ENCODE results near the gene PTTG1IP.

The PTTG1IP gene

DNA sequence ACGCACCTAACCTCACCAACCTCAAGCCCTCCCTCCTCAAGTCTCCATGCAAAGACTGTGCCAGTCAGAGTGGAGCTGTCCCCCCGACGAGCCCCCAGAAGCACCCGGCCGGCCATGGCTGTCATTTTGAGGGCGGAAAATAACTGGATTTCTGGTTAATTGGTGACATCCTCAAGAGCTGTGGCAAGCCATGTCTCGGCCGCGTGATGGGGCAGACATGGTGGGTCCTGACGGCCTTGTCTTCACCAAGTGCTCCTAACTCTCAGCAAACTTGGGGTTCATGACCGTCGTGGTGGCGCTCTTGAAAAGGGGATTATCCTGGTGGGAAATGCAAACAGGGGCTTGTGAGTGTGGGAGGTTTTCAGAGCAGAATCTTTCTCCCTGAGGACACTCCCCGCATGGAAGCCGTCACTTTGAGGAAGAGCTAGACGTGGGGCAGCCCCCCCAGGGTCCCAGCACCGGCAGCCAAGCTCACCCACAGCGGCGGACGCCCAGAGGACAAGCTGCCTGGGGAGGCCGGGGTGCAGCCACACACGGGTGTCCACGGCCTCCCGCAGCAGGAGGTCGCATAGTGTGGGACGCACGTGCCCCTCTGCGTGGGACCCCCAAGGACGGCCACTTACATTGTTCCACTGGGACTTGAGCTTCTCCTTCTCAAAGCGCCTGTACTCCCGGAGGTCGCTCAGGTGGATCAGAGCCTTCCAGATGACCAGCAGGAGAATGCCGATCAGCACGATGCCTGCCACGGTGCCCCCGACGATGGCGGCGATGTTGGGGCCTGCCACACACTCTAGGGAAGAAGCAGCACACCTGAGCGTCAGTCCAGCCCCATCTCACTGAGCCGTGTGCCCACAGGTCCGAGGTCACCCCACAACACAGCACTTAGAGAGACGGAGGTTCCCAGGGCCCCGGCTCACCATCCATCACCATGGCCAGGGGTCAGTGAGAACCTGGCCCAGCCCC lies 12.9 kb upstream of the PTTG1IP start:
- no peaks in the 10 kb centered on the region for H3K27me3 ChIP-seq (ENCODE audit: insufficient read depth, low read length)
- no peak overlapping the region for H2BK5ac ChIP-seq (ENCODE audit: low read depth, low read length, poor library complexity)
- DNase-seq = no peak
- H2BK120ac ChIP-seq (ENCODE audit: insufficient read depth, low read length, poor library complexity) = no peak overlapping the region
- no peak overlapping the region for H3K14ac ChIP-seq (ENCODE audit: low read length)
- no peak overlapping the region for H3K23ac ChIP-seq (ENCODE audit: low read length)
- H3K79me1 ChIP-seq (ENCODE audit: low read length) = no peaks in the 10 kb centered on the region
- no peak overlapping the region for H3K4ac ChIP-seq (ENCODE audit: low read depth, low read length)
- H2AFZ ChIP-seq (ENCODE audit: insufficient read depth, low read length, poor library complexity) = no peak overlapping the region
- H3K4me3 ChIP-seq (ENCODE audit: low read depth, low read length) = peak overlapping the region; percentile 5
- no peak overlapping the region for H3K18ac ChIP-seq (ENCODE audit: low read length)
- no CpG with 5 or more reads among the region's 44 CpGs for WGBS (ENCODE audit: extremely low coverage, insufficient coverage, insufficient read length)
- peaks cover 3 to 8% of the 10 kb centered on the region in 2 experiments for H3K4me1 ChIP-seq (ENCODE audit: control insufficient read depth in 1 of 2, insufficient read depth in 2 of 2, low read length in 2 of 2)
- H3K79me2 ChIP-seq (ENCODE audit: control insufficient read depth, insufficient read depth, low read length, poor library complexity) = no peaks in the 10 kb centered on the region
- H3K36me3 ChIP-seq (ENCODE audit: control insufficient read depth in 1 of 2, insufficient read depth in 2 of 2, low read length in 2 of 2) = no peaks in the 10 kb centered on the region
- H4K12ac ChIP-seq (ENCODE audit: low read depth, low read length) = no peak overlapping the region
- no peak overlapping the region for H3K9ac ChIP-seq (ENCODE audit: low read length)
- no peak overlapping the region for H2BK12ac ChIP-seq (ENCODE audit: low read length)
- no peak overlapping the region for H2AK5ac ChIP-seq (ENCODE audit: low read length)
- peaks cover 3% of the 10 kb centered on the region for H3K9me3 ChIP-seq (ENCODE audit: insufficient read depth, low read depth, low read length)
- H4K91ac ChIP-seq (ENCODE audit: low read depth, low read length) = no peak overlapping the region
- H3K4me2 ChIP-seq (ENCODE audit: low read length) = no peak overlapping the region
- H4K8ac ChIP-seq (ENCODE audit: low read depth, low read length) = no peak overlapping the region
- H3K27ac ChIP-seq (ENCODE audit: low read depth, low read length) = no peak overlapping the region

DNA sequence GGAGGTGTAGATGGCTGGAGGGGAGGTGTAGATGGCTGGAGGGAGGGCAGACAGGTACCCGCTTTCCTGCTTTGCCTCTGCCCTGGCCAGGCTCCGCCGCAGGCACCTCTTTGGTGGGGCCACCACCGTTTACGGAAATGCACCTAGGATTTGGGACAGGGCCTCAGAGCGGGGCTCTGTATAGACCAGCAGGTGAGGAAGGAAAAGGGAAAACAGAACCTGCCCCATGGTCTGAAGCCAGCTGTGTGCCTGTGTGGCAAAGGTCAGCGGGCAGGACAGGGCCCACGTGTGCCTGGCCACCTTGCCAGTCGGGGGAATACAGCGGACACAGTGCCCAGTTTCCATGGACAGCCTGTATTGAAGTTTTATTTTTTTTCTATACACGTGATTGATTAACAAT lies 12.1 kb upstream of the PTTG1IP start:
- H3K79me1 ChIP-seq (ENCODE audit: low read length) = no peaks in the 10 kb centered on the region
- no peak overlapping the region for H3K18ac ChIP-seq (ENCODE audit: low read length)
- H4K12ac ChIP-seq (ENCODE audit: low read depth, low read length) = no peak overlapping the region
- H3K9ac ChIP-seq (ENCODE audit: low read length) = no peak overlapping the region
- no peak for DNase-seq
- H3K14ac ChIP-seq (ENCODE audit: low read length) = no peak overlapping the region
- no peak overlapping the region for H3K23ac ChIP-seq (ENCODE audit: low read length)
- no peak overlapping the region for H2BK120ac ChIP-seq (ENCODE audit: insufficient read depth, low read length, poor library complexity)
- peaks cover 3% of the 10 kb centered on the region for H3K9me3 ChIP-seq (ENCODE audit: insufficient read depth, low read depth, low read length)
- no peak overlapping the region for H2BK12ac ChIP-seq (ENCODE audit: low read length)
- no CpG with 5 or more reads among the region's 11 CpGs for WGBS (ENCODE audit: extremely low coverage, insufficient coverage, insufficient read length)
- no peak overlapping the region for H4K91ac ChIP-seq (ENCODE audit: low read depth, low read length)
- no peak overlapping the region for H2AK5ac ChIP-seq (ENCODE audit: low read length)
- H3K4me1 ChIP-seq (ENCODE audit: control insufficient read depth in 1 of 2, insufficient read depth in 2 of 2, low read length in 2 of 2) = peaks cover 4 to 8% of the 10 kb centered on the region in 2 experiments
- no peak overlapping the region for H2BK5ac ChIP-seq (ENCODE audit: low read depth, low read length, poor library complexity)
- H3K36me3 ChIP-seq (ENCODE audit: control insufficient read depth in 1 of 2, insufficient read depth in 2 of 2, low read length in 2 of 2) = no peaks in the 10 kb centered on the region
- no peak overlapping the region for H4K8ac ChIP-seq (ENCODE audit: low read depth, low read length)
- no peak overlapping the region for H3K4me3 ChIP-seq (ENCODE audit: low read depth, low read length)
- no peak overlapping the region for H3K27ac ChIP-seq (ENCODE audit: low read depth, low read length)
- H3K27me3 ChIP-seq (ENCODE audit: insufficient read depth, low read length) = no peaks in the 10 kb centered on the region
- H2AFZ ChIP-seq (ENCODE audit: insufficient read depth, low read length, poor library complexity) = no peak overlapping the region
- no peaks in the 10 kb centered on the region for H3K79me2 ChIP-seq (ENCODE audit: control insufficient read depth, insufficient read depth, low read length, poor library complexity)
- H3K4ac ChIP-seq (ENCODE audit: low read depth, low read length) = no peak overlapping the region
- H3K4me2 ChIP-seq (ENCODE audit: low read length) = no peak overlapping the region

DNA sequence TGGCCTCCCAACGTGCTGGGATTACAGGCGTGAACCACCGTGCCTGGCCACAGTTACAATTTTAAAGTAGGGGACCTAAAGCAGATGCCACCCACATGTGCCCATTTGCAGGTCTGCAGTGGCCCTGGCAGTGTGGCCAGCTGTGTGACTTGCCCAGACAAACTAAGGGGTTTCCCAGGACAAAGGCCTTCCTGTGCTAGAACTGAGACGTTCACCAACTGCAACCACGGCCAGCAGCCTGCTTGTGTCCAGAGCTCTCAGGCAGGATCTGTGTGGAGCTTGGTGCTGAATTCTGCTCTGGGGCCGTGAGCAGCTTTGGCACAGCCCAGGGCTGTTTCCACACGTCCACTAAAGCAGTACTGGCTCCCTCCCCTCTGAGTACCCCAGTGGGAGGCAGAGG lies 10.6 kb upstream of the PTTG1IP start:
- no peak overlapping the region for H4K12ac ChIP-seq (ENCODE audit: low read depth, low read length)
- no peaks in the 10 kb centered on the region for H3K27me3 ChIP-seq (ENCODE audit: insufficient read depth, low read length)
- DNase-seq = no peak
- no peaks in the 10 kb centered on the region for H3K36me3 ChIP-seq (ENCODE audit: control insufficient read depth in 1 of 2, insufficient read depth in 2 of 2, low read length in 2 of 2)
- no peak overlapping the region for H2BK5ac ChIP-seq (ENCODE audit: low read depth, low read length, poor library complexity)
- no peak overlapping the region for H2BK12ac ChIP-seq (ENCODE audit: low read length)
- no peak overlapping the region for H2AK5ac ChIP-seq (ENCODE audit: low read length)
- no peak overlapping the region for H2BK120ac ChIP-seq (ENCODE audit: insufficient read depth, low read length, poor library complexity)
- no peaks in the 10 kb centered on the region for H3K79me1 ChIP-seq (ENCODE audit: low read length)
- WGBS (ENCODE audit: extremely low coverage, insufficient coverage, insufficient read length) = no CpG with 5 or more reads among the region's 7 CpGs
- H3K18ac ChIP-seq (ENCODE audit: low read length) = no peak overlapping the region
- H3K4ac ChIP-seq (ENCODE audit: low read depth, low read length) = no peak overlapping the region
- H3K9me3 ChIP-seq (ENCODE audit: insufficient read depth, low read depth, low read length) = peaks cover 2% of the 10 kb centered on the region
- no peak overlapping the region for H3K9ac ChIP-seq (ENCODE audit: low read length)
- H3K4me3 ChIP-seq (ENCODE audit: low read depth, low read length) = no peak overlapping the region
- peaks cover 4 to 8% of the 10 kb centered on the region in 2 experiments for H3K4me1 ChIP-seq (ENCODE audit: control insufficient read depth in 1 of 2, insufficient read depth in 2 of 2, low read length in 2 of 2)
- H3K79me2 ChIP-seq (ENCODE audit: control insufficient read depth, insufficient read depth, low read length, poor library complexity) = no peaks in the 10 kb centered on the region
- H3K4me2 ChIP-seq (ENCODE audit: low read length) = no peak overlapping the region
- no peak overlapping the region for H3K14ac ChIP-seq (ENCODE audit: low read length)
- H3K27ac ChIP-seq (ENCODE audit: low read depth, low read length) = no peak overlapping the region
- H3K23ac ChIP-seq (ENCODE audit: low read length) = no peak overlapping the region
- H2AFZ ChIP-seq (ENCODE audit: insufficient read depth, low read length, poor library complexity) = no peak overlapping the region
- no peak overlapping the region for H4K91ac ChIP-seq (ENCODE audit: low read depth, low read length)
- H4K8ac ChIP-seq (ENCODE audit: low read depth, low read length) = no peak overlapping the region

DNA sequence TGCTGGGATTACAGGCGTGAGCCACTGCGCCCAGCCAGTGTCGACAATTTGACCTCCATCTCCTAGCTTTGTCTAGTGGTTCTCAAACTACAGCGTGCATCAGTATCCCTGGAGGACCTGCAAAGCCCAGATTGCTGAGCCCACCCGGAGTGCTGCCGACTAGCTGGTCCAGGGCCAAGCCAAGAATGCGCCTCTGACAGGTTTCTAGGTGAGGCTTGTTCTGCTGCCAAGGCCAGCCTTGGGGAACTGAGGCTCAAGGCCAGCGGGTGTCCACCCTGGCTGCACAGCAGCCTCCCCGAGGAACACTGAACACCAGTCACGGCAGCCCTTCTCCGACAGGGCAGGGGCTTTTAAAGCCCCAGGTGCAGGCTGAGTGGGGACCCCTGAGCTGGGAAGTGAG lies 9.8 kb upstream of the PTTG1IP start:
- no peak overlapping the region for H3K23ac ChIP-seq (ENCODE audit: low read length)
- H3K9ac ChIP-seq (ENCODE audit: low read length) = no peak overlapping the region
- peaks cover 2% of the 10 kb centered on the region for H3K9me3 ChIP-seq (ENCODE audit: insufficient read depth, low read depth, low read length)
- H3K79me2 ChIP-seq (ENCODE audit: control insufficient read depth, insufficient read depth, low read length, poor library complexity) = no peaks in the 10 kb centered on the region
- H4K91ac ChIP-seq (ENCODE audit: low read depth, low read length) = no peak overlapping the region
- no peak overlapping the region for H2BK120ac ChIP-seq (ENCODE audit: insufficient read depth, low read length, poor library complexity)
- peaks cover 4 to 8% of the 10 kb centered on the region in 2 experiments for H3K4me1 ChIP-seq (ENCODE audit: control insufficient read depth in 1 of 2, insufficient read depth in 2 of 2, low read length in 2 of 2)
- no peak overlapping the region for H4K12ac ChIP-seq (ENCODE audit: low read depth, low read length)
- H3K4me3 ChIP-seq (ENCODE audit: low read depth, low read length) = no peak overlapping the region
- no peaks in the 10 kb centered on the region for H3K79me1 ChIP-seq (ENCODE audit: low read length)
- no peak overlapping the region for H2AFZ ChIP-seq (ENCODE audit: insufficient read depth, low read length, poor library complexity)
- no peak overlapping the region for H3K14ac ChIP-seq (ENCODE audit: low read length)
- no peaks in the 10 kb centered on the region for H3K27me3 ChIP-seq (ENCODE audit: insufficient read depth, low read length)
- H2AK5ac ChIP-seq (ENCODE audit: low read length) = no peak overlapping the region
- whole genome bisulfite sequencing (ENCODE audit: extremely low coverage, insufficient coverage, insufficient read length) = no CpG with 5 or more reads among the region's 11 CpGs
- DNase-seq = no peak
- no peak overlapping the region for H3K18ac ChIP-seq (ENCODE audit: low read length)
- H2BK5ac ChIP-seq (ENCODE audit: low read depth, low read length, poor library complexity) = no peak overlapping the region
- H3K4ac ChIP-seq (ENCODE audit: low read depth, low read length) = no peak overlapping the region
- H3K27ac ChIP-seq (ENCODE audit: low read depth, low read length) = no peak overlapping the region
- no peak overlapping the region for H4K8ac ChIP-seq (ENCODE audit: low read depth, low read length)
- no peak overlapping the region for H3K4me2 ChIP-seq (ENCODE audit: low read length)
- no peaks in the 10 kb centered on the region for H3K36me3 ChIP-seq (ENCODE audit: control insufficient read depth in 1 of 2, insufficient read depth in 2 of 2, low read length in 2 of 2)
- no peak overlapping the region for H2BK12ac ChIP-seq (ENCODE audit: low read length)

All from trophoblast cell (in vitro differentiated cells and primary cell).